Loucy (cell line): ENCODE measurements around the gene WSCD1.

ENCODE experiments used
- EZH2phosphoT487 ChIP-seq: fragments of 200-600 bp; IDR thresholded peaks from 2 replicates; pipeline ENCODE4 v1.6.1; 2018; ENCODE audit warnings: antibody characterized with exemption, mild to moderate bottlenecking, moderate library complexity, borderline replicate concordance
- TF ChIP-seq, protein P1 (sequence below): fragments of 200-600 bp; sonication (generic); conservative IDR thresholded peaks from 2 replicates; pipeline ENCODE4 v1.5.1; 2014; ENCODE audit warnings: mild to moderate bottlenecking, antibody characterized with exemption, low read length

DNA sequence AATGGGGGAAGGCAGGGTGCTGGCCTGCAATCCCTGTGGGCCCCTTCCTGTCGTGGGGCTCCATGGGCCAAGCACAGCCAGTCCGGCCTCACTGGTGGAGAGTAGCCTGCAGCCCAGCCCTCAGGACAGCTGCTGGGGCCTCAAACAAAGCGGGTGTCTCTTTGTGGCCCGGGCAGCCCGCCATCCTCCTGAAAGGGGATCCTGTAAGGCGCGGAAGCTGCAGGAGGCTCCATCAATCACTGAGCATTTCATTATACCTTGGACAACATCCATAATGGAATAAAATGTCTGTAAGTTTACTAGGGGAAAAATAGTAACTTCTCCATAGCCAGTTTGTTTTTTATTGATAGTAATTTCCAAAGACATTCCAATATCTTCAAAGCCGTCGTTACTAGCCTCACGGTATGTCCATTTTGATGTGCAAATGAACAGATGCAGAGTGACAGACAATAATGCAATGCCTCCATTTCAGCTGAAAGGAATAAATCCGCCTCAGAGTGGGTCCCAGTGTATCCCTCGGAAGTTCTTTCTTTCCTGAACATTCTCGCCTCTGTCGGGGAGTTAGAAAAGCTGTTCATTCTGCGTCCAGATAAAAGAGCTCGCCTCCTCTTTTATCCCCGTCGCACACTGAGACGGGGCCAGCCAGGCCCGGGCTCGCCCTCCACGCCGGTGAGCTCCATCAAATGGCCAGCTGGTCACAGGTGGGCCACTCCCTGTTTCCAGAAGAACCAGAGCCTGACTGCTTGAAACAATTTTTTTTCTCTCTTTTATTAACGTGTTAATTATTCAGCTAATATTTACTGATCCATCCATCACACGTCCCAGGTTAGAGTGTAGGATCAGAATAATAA lies 14.4 kb downstream of the WSCD1 start:
- TF ChIP-seq, protein P1, sequence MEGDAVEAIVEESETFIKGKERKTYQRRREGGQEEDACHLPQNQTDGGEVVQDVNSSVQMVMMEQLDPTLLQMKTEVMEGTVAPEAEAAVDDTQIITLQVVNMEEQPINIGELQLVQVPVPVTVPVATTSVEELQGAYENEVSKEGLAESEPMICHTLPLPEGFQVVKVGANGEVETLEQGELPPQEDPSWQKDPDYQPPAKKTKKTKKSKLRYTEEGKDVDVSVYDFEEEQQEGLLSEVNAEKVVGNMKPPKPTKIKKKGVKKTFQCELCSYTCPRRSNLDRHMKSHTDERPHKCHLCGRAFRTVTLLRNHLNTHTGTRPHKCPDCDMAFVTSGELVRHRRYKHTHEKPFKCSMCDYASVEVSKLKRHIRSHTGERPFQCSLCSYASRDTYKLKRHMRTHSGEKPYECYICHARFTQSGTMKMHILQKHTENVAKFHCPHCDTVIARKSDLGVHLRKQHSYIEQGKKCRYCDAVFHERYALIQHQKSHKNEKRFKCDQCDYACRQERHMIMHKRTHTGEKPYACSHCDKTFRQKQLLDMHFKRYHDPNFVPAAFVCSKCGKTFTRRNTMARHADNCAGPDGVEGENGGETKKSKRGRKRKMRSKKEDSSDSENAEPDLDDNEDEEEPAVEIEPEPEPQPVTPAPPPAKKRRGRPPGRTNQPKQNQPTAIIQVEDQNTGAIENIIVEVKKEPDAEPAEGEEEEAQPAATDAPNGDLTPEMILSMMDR, result no peak
- no peak for TF ChIP-seq EZH2phosphoT487
